ENCODE results near the gene CDK15.

GRCh38 chr2:201852878-201853415 lies 46.6 kb downstream of the CDK15 start:
- TF ChIP-seq POLR2A (IDR thresholded peaks at IDR 0.05) (no peak), CTCF (IDR thresholded peaks at IDR 0.05) (no peak)
